SH-SY5Y (cell line): Measurements from ENCODE around the gene MGME1.

Source experiments
- GATA2 ChIP-seq: IDR thresholded peaks from 2 replicates; pipeline ENCODE4 v1.6.1; 2011; ENCODE audit warnings: mild to moderate bottlenecking, low read depth, low read length
- GATA3 ChIP-seq: IDR thresholded peaks from 2 replicates; pipeline ENCODE4 v1.6.1; 2011; ENCODE audit warnings: low read depth, mild to moderate bottlenecking, low read length, moderate library complexity

- TF ChIP-seq GATA3 (no peak), GATA2 (no peak)
Measured at GRCh38 chr20:17958373-17959256, 10.2 kb upstream of the MGME1 start.
